GM13976 (cell line): Measurements from ENCODE around the gene C1orf159.

Experiments
- DNase-seq: peaks from one replicate; pipeline ENCODE4 v3.0.0; 2012; ENCODE audit warnings: low spot score
- CTCF ChIP-seq: IDR thresholded peaks from 2 replicates; pipeline ENCODE4 v1.5.1; 2012; ENCODE audit warnings: borderline replicate concordance, mild to moderate bottlenecking; ENCODE audit not compliant: insufficient read depth; ENCODE audit errors: extremely low read depth, missing control alignments, control extremely low read depth
- in situ Hi-C: fragments of 300-500 bp; cut with MboI; formaldehyde crosslinking; loops from one replicate; pipeline ENCODE4 v1.12.0; 2022; ENCODE audit warnings: low sequenced_read_pairs, mixed read lengths, inconsistent platforms; ENCODE audit not compliant: unreplicated experiment

Gene C1orf159

GRCh38 chr1:1033731-1034438, 82.0 kb downstream of the C1orf159 start:
- no peak for TF ChIP-seq CTCF
- in situ Hi-C loops, result no loop called here
- peak; percentile 50 for DNase-seq

GRCh38 chr1:1033009-1033587, 82.8 kb downstream of the C1orf159 start:
- in situ Hi-C loops, result no loop called here
- peak; percentile 85 for TF ChIP-seq CTCF
- peak; percentile 97 for DNase-seq

- TF ChIP-seq CTCF, result peak; percentile 35
- DNase-seq, result no peak
Measured at GRCh38 chr1:1032424-1032823, 83.5 kb downstream of the C1orf159 start.

More at GRCh38 chr1:1032424-1032823, 83.5 kb downstream of the C1orf159 start:
- in situ Hi-C loops, result no loop called here
